ENCODE data around the gene SCN8A.

SCN8A gene

DNA sequence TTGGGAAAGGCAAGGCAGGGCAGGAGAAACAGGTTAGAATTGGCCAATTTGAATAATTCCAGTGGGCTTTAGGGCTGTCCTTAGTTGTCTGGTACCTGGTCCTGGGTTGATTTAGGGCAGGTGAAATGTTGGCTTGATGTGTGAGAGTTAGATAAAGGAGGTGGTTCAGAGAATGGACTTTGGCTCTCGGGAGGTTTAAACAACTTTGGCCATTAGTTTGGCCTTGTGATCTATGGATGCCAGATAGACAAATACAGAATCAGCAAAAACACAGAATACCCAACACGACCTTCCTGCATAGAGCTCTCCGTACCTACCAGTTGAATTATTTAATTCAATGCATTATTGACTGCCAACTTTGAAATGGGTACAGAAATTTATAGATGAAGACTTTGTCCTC, 35.1 kb downstream of the SCN8A start:
- DNase-seq (ENCODE audit: low spot score) = no peak
- TF ChIP-seq, protein P1, sequence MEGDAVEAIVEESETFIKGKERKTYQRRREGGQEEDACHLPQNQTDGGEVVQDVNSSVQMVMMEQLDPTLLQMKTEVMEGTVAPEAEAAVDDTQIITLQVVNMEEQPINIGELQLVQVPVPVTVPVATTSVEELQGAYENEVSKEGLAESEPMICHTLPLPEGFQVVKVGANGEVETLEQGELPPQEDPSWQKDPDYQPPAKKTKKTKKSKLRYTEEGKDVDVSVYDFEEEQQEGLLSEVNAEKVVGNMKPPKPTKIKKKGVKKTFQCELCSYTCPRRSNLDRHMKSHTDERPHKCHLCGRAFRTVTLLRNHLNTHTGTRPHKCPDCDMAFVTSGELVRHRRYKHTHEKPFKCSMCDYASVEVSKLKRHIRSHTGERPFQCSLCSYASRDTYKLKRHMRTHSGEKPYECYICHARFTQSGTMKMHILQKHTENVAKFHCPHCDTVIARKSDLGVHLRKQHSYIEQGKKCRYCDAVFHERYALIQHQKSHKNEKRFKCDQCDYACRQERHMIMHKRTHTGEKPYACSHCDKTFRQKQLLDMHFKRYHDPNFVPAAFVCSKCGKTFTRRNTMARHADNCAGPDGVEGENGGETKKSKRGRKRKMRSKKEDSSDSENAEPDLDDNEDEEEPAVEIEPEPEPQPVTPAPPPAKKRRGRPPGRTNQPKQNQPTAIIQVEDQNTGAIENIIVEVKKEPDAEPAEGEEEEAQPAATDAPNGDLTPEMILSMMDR (IDR thresholded peaks at IDR 0.05; ENCODE audit: extremely low read depth, missing control alignments) = no peak

DNA sequence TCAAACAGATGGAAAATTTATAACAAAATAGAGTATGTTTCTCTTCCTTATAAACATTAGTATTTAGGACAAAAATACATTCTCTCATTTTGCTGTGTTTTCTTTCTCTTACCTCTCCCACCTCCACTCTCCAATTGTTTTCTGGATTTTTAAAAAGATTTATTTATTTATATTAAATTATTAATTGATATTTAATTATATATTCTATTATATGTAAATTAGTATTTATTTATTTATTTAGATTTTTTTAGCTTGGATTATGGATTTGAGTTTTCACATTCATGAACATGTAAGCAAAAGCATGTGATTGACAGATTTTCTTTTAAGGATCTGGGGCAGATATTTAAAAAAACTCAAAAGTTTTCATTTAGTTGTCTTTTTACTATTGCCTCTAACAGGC, 35.6 kb downstream of the SCN8A start:
- TF ChIP-seq, protein P1 (IDR thresholded peaks at IDR 0.05; ENCODE audit: extremely low read depth, missing control alignments) = no peak
- no peak for DNase-seq (ENCODE audit: low spot score)

DNA sequence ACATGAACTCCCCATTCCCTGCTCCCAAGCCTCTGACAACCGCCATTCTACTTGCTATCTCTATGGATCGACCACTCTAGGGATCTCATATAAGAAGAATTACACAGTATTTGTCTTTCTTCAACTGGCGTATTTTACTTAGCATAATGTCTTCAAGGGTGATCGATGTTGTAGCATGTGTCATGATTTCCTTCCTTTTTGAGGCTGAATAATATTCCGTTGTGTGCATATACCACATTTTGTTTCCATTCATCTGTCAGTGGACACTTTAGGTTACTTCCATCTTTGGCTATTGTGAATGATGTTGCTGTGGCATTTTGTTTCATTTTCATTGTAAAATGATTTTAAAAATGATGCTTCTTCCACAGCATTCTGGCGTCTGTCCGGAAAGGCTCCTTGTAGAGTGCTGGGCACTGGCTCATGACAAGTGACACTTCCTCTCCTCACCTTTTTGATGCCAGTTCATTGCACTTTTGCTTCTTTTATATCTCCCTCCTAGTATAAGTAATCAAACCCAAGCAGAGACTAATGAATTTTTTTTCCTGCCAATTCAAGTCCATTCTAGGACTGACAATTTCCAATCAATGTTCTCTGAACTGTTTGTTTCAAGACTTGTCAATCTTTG, 39.3 kb downstream of the SCN8A start:
- TF ChIP-seq, protein P1 (IDR thresholded peaks at IDR 0.05; ENCODE audit: extremely low read depth, missing control alignments) = no peak
- DNase-seq (ENCODE audit: low spot score) = no peak

DNA sequence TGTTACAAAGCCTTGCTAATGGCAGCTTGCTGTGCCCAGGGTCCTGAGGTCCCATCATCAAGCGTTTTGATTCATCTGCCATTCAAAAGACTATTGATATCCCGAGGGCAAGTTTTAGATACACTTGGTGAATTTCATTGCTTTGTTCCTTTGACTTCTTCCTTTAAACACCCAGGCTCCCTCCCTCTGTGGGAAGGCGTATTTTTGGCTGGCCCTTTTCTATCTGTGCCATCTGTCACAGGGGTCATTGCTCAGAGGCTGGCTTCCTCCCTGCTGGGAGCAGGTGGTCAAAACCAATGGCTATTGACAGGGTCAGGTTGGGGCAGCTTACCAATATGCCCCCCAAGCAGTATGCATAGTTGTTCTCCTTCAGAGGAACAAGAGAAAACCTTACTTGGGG, 40.0 kb downstream of the SCN8A start:
- DNase-seq (ENCODE audit: low spot score) = no peak
- TF ChIP-seq, protein P1 (IDR thresholded peaks at IDR 0.05; ENCODE audit: extremely low read depth, missing control alignments) = no peak

DNA sequence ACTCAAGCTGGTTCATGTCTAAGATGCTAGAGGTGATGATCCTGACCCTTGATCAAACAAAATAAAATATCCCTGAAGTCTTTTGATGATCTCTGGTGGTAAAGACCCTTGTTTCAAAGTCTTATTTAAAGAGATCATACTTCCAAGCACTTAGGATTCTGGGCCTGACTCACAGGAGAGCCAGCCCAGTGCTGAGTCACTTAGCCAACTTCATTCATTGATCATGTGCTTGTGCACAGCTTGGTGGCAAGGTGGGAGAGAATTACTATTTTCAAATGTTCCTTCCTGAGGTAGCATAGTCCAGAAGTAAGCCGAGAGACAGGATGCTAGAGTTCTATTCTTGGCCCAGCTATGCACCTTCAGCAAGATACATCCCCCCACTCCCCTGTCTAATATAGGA, 40.6 kb downstream of the SCN8A start:
- TF ChIP-seq, protein P1 (IDR thresholded peaks at IDR 0.05; ENCODE audit: extremely low read depth, missing control alignments) = no peak
- DNase-seq (ENCODE audit: low spot score) = no peak

DNA sequence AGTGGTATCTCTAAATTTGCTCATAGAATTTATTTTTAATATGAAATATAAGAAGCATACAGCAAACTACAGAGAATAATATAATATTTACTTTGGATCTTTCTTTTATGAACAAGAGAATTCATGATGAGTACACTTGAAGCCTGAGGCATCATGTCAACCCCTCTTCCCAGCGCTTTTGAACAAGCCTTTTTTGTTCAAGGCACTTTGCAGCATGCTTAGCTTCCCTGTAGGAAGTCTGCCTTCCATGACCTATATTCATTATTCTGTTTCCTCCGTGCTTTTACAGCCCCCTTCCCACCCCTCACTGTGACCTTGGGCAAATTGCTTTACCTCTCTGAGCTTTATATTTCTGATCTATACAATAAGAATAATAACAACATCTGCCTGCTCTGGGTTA, 41.6 kb downstream of the SCN8A start:
- TF ChIP-seq, protein P1 (IDR thresholded peaks at IDR 0.05; ENCODE audit: extremely low read depth, missing control alignments) = no peak
- DNase-seq (ENCODE audit: low spot score) = no peak

GRCh38 chr12:51635346-51635745, 44.3 kb downstream of the SCN8A start:
- TF ChIP-seq, protein P1 (IDR thresholded peaks at IDR 0.05; ENCODE audit: extremely low read depth, missing control alignments) = no peak
- DNase-seq (ENCODE audit: low spot score) = no peak
